ENCODE results near the gene DCAF11. TPM values are rescaled to one million over a fixed set of nuclear protein-coding genes. Genes with fewer than 3 reads are reported as not detected.

The DCAF11 gene
- 41.5 TPM for polyA plus RNA-seq (2012; ENCODE audit: missing spikeins)

- TF ChIP-seq POLR2A (IDR thresholded peaks at IDR 0.05; ENCODE audit: low read depth, low read length) (no peak; the same call in 1 of the 2 replicates), POLR2AphosphoS5 (IDR thresholded peaks at IDR 0.05; ENCODE audit: low read depth, low read length) (no peak; the same call in 1 of the 2 replicates), TAF1 (IDR thresholded peaks at IDR 0.05; ENCODE audit: borderline replicate concordance, low read depth, low read length) (no peak)
- peak; percentile 97 for FAIRE-seq
- DNase-seq (ENCODE audit: insufficient read length) = peak; percentile 95
Measured at GRCh38 chr14:24114532-24115421, at the start of gene DCAF11, which contains the start of gene NRL. TSS of gene DCAF11 (plus strand) at chr14:24114777. CDS start at chr14:24115595, 818 bp downstream. TSS of gene NRL (minus strand) at chr14:24114949. CDS start at chr14:24082848, 32,101 bp downstream.

DNA sequence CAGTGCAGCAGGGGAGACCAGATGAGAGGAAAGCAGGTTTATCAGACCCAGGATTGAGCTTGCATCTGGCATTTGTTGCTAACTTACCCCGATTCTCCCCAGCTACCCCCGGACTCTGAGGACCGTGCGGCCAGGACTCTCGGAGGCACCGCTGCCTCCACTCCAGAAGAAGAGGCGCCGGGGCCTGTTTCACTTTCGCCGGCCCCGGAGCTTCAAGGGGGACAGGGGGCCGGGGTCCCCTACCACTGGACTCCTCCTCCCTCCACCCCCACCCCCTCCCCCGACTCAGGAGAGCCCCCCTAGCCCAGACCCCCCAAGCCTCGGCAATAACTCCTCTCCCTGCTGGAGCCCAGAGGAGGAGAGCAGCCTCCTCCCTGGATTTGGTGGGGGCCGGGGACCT lies 49.7 kb upstream of the DCAF11 start:
- no peak for FAIRE-seq
- peak; percentile 7 for DNase-seq (ENCODE audit: insufficient read length)
- TF ChIP-seq POLR2A (IDR thresholded peaks at IDR 0.05; ENCODE audit: low read depth, low read length) (no peak), POLR2AphosphoS5 (IDR thresholded peaks at IDR 0.05; ENCODE audit: low read depth, low read length) (no peak), TAF1 (IDR thresholded peaks at IDR 0.05; ENCODE audit: borderline replicate concordance, low read depth, low read length) (no peak)

DNA sequence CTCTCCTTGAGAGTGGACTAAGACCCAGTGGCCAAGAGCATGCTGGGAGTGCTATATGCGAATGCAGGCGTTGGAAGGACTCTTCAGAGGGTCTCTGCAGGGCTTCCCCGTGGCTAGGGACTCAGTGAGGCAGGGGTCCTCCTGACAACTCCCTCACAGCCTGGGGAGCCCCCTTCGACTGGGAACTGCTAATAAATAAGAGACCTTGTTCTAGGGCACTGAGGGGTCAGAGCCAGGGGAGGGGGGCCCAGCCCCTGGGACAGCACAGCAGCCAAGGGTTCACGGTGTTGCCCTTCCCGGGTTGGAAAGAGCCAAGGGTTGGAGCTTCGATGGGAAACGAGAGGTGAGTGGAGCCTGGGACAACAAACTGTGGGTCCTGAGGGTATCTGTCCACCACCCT lies 49.2 kb upstream of the DCAF11 start:
- DNase-seq (ENCODE audit: insufficient read length) (no peak), FAIRE-seq (no peak)
- TF ChIP-seq POLR2AphosphoS5 (IDR thresholded peaks at IDR 0.05; ENCODE audit: low read depth, low read length) = no peak
- no peak for TF ChIP-seq POLR2A (IDR thresholded peaks at IDR 0.05; ENCODE audit: low read depth, low read length)
- TF ChIP-seq TAF1 (IDR thresholded peaks at IDR 0.05; ENCODE audit: borderline replicate concordance, low read depth, low read length) = no peak

- DNase-seq (ENCODE audit: insufficient read length) (no peak), FAIRE-seq (no peak)
Measured at GRCh38 chr14:24066496-24067132, 48.0 kb upstream of the DCAF11 start.

DNA sequence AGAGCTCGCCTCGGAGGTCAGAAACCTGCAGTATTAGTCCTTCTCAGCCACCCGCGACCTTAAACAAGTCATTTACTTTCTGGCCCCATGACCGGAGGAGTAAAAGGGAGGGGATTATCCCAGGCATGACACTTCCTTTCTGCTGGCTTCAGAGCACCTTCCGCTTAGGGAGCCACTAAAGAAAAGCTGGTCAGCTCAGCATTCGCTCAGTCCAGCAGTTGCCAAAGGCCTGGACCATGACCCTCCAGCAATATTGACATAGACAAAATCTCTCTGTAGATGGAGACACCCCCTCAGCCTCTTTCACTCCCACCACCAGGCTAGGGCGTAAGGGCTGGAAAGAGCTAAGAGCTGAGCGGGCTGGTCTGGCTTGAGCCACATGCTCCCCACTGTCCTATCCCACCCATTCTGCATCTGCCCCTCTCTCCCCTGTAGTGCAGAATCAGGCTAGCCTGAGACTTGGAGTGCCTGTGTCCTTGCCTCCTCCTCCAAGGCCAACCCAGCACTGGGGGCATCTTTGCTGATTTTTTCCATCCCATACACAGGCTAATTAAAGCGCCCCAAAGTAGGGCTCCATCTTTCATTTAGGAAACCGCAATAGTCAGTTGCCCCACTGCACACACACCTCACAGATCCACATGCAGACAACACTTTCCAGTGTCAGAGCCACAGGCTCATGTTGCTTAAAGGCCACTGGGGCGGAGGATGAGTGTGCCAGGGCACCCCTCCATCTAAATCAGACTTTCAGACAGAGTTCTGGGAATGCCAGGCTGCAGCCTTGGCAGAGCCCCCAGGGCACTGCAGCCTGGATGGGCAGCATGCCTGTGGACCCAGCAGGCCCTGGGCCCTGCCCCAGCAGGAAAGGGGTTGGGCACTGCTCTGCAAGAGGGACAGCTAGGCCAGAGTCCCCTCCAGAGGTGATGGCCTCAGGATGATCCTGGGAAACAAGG lies 47.2 kb upstream of the DCAF11 start:
- TF ChIP-seq TAF1 (IDR thresholded peaks at IDR 0.05; ENCODE audit: borderline replicate concordance, low read depth, low read length) = no peak
- no peak for FAIRE-seq
- DNase-seq (ENCODE audit: insufficient read length) = no peak

More at GRCh38 chr14:24066496-24067132, 48.0 kb upstream of the DCAF11 start:
- no peak for TF ChIP-seq TAF1 (IDR thresholded peaks at IDR 0.05; ENCODE audit: borderline replicate concordance, low read depth, low read length)
- TF ChIP-seq POLR2AphosphoS5 (IDR thresholded peaks at IDR 0.05; ENCODE audit: low read depth, low read length) = no peak
- TF ChIP-seq POLR2A (IDR thresholded peaks at IDR 0.05; ENCODE audit: low read depth, low read length) = no peak

DNA sequence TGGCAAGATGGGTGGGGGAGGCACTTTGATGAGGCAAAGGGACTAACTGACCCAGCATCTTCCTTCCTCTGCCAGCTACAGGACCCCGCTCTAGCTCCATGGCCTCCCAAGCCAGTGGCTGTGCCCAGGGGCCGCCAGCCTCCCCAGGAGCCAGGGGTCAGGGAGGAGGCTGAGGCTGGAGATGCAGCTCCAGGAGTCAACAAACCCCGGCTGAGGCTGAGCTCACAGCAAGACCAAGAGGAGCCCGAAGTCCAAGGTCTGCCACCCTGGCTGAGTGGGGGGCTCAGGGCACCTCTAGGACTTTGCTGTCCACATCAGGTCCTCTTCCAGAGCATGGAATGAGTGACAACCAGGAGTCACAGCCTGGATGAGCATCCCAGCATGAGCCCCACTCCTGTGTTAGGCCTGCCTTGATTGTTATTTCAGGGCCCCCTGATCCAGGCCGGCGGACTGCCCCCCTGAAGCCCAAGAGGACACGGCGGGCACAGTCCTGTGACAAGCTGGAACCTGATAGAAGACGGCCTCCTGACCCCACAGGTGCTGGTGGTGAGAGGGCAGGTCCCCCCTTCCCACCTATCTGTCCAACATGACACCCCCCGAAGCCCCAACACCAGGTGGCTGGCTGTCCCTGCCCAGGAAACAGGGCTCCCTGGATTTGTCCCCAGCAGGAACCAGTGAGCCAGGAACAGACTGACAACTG lies 45.7 kb upstream of the DCAF11 start:
- FAIRE-seq = no peak

DNA sequence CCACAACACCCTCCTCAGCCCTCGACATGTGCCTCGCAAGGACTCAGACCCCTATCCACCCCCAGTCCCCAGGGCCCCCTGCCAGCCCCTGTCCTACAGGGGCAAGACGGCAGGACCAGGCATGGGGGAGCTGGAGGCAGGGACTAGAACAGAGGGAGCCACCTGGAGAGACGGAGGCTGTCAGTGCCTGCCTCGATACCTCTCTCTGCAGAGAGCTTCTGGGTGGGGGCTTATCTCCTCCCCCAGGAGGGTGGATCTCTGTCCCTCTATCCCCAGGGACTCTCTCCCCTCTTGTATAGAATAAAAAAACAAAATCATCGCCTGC lies 45.2 kb upstream of the DCAF11 start:
- DNase-seq (ENCODE audit: insufficient read length) (no peak), FAIRE-seq (no peak)
- TF ChIP-seq POLR2A (IDR thresholded peaks at IDR 0.05; ENCODE audit: low read depth, low read length) = no peak
- TF ChIP-seq POLR2AphosphoS5 (IDR thresholded peaks at IDR 0.05; ENCODE audit: low read depth, low read length) = no peak
- TF ChIP-seq TAF1 (IDR thresholded peaks at IDR 0.05; ENCODE audit: borderline replicate concordance, low read depth, low read length) = no peak

More for the DNA sequence above, 45.7 kb upstream of the DCAF11 start:
- TF ChIP-seq TAF1 (IDR thresholded peaks at IDR 0.05; ENCODE audit: borderline replicate concordance, low read depth, low read length) = no peak
- no peak for TF ChIP-seq POLR2AphosphoS5 (IDR thresholded peaks at IDR 0.05; ENCODE audit: low read depth, low read length)
- no peak for TF ChIP-seq POLR2A (IDR thresholded peaks at IDR 0.05; ENCODE audit: low read depth, low read length)
- DNase-seq (ENCODE audit: insufficient read length) = no peak

DNA sequence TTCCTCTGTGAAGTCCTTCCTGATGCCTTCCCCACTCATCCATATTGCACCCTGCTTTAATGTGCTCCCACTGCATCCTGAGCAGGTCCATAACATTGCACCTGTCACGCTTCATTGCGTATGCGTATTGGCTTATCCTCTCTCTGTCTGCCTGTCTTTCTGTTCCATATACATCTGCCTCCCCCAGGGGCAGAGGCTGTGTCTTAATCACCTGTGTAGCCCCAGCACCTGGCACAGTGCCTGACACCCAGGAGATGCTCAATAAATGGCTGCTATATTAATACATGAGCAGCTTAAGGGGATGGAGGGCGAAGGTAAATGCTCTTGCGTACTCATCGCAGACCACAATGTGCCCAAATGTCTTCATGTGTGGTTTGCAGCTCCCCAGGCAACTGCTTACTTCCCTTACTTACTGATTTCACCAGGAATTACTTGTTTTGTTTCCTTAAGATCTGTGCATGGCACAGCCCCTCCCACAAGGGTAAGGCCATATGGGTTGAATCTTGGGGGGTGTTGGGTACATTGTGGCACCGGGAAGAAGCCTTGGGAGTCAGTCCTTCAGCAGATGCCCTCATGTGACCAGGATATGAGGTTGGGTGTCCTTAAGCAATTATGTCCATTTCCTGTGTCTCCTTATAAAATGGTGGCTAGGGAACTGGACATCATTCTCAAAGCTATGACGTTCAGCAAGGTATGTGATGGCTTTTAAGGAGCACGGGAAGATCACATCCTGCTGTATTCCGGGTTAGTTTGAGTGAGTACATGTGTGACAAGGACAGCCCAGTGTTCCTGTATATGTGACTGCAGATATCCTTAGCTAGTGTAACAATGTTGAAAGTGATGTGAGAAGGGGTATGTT lies 44.1 kb upstream of the DCAF11 start:
- no peak for FAIRE-seq
- DNase-seq (ENCODE audit: insufficient read length) = no peak
- no peak for TF ChIP-seq POLR2A (IDR thresholded peaks at IDR 0.05; ENCODE audit: low read depth, low read length)
- no peak for TF ChIP-seq TAF1 (IDR thresholded peaks at IDR 0.05; ENCODE audit: borderline replicate concordance, low read depth, low read length)
- no peak for TF ChIP-seq POLR2AphosphoS5 (IDR thresholded peaks at IDR 0.05; ENCODE audit: low read depth, low read length)

DNA sequence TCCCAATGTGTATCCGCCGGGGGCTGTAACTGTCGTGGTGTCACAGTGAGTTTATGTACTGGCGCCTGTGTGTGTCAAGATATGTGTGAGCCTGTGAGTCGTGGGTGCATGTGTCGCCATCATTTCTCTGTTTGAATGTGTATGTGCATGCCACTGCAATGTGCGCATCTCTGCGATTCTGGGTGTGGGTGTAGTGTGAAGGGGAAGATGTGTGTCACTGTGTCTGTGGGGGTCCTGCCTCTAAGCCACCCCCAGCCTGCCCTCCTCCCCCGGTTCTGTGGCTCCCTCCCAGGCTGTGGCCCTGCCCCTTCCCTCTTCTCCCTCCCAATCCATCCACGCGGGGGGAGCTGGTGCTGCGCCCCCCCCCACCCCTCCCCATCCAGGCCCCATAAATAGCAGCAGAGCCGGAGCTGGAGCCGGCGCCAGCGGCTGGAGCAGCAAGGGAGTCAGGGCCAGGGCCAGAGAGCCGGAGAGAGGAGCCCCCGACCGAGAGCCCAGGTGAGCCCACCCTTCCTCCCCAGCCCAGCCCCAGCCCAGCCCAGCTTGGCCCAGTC lies 43.4 kb upstream of the DCAF11 start, which contains the start of gene CPNE6:
Gene CPNE6, plus strand, starts transcription at position 419 of the 554 bp plus-strand sequence. CDS start 1,375 bp downstream, outside the sequence.
- DNase-seq (ENCODE audit: insufficient read length) = no peak
- FAIRE-seq = no peak
- TF ChIP-seq POLR2A (IDR thresholded peaks at IDR 0.05; ENCODE audit: low read depth, low read length) (no peak), TAF1 (IDR thresholded peaks at IDR 0.05; ENCODE audit: borderline replicate concordance, low read depth, low read length) (no peak), POLR2AphosphoS5 (IDR thresholded peaks at IDR 0.05; ENCODE audit: low read depth, low read length) (no peak)
